NT2/D1 (cell line): ENCODE results near the gene MYO1D.

Experiments used
- YY1 ChIP-seq: IDR thresholded peaks from 2 replicates; pipeline ENCODE4 v1.6.1; 2011; ENCODE audit not compliant: insufficient read length, insufficient read depth
- ZNF274 ChIP-seq: IDR thresholded peaks from 2 replicates; pipeline ENCODE4 v1.6.1; 2011; ENCODE audit warnings: mild to moderate bottlenecking, low read depth, low read length

- TF ChIP-seq ZNF274 (no peak), YY1 (no peak)
These were observed 433.1 kb downstream of the MYO1D start for GRCh38 chr17:32443827-32444300.
